NCI-H2171 (cell line): ENCODE measurements around the gene TAP1.

Experiments used
- DNase-seq: peaks from one replicate; lab custom pipeline; 2025; lab: John Stamatoyannopoulos, UW

Gene TAP1

DNA sequence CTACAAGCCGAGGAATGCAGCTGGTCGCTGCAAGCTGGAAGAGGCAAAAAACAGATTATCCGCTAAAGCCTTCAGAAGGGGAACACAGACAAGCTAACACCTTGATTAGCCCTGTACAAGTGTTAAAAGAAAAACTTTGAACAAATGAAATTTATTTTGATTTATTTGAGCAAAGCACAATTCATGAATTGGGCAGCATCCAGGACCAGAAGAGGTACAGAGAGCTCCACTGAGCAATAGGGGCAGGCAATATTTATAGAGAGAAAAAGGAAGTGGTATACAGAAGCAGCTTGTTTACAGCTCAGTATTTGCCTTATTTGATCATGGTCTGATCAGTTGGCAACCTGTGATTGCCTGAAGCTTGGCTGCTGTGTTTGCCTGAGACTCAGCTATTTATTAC is 54.3 kb downstream of the TAP1 start:
- no peak for DNase-seq

DNA sequence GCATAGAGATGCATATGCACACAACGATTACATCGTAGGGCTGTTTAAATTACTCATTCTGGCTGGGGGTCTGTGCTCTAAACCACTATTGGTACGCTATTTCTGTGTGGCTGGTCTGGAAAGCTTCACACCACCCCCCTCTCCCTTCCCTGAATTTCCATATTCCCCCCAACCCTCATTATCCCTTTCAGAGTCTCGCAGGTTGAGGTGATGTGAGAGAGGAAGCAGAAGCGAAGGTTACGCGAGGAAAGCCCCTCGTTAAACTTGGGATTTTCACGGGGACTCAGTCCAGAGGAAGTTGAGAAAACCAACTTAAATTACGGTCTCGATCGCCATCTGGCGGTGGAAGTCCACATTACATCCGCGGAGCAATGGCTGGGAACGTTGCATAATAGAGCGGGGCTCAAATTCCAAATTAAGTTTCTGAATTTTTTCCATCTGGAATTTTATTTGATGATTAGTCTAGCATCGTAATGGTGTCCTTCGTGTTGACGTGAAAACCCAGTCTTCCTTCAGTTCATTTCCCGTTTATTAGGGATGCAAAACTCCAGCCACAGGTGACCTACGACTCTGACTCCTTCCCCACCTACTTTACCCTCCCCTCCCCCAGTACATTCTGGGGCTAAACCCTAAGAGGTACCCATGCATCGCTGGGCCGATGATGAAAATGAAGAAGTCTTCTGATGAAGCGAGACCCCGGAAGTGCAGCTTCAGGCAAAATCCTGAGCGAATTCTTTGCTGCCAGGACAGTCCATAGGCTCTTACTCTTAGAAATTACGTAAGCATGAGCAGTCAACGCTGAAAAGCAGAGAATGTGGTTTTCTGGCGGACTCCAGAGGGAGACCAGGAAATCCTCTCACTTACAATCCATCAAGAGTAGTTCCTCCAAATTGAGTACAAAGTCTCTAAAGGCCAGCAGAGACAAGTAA is 56.4 kb downstream of the TAP1 start:
- peak; percentile 6 for DNase-seq
